Neural cell (in vitro differentiated cells): Measurements from ENCODE around the gene MAD1L1.

Experiments
- CTCF ChIP-seq: fragments of 450-650 bp; IDR thresholded peaks from 2 replicates; pipeline ENCODE4 v1.5.1; 2014; ENCODE audit warnings: antibody characterized with exemption, mild to moderate bottlenecking, moderate library complexity; ENCODE audit not compliant: poor library complexity, severe bottlenecking
- EP300 ChIP-seq: fragments of 450-650 bp; conservative IDR thresholded peaks from 2 replicates; pipeline ENCODE4 v1.6.1; 2014; ENCODE audit warnings: antibody characterized with exemption, mild to moderate bottlenecking, moderate library complexity; ENCODE audit not compliant: poor library complexity, severe bottlenecking
- EZH2 ChIP-seq: fragments of 200-600, 300-800 bp; shearing (Covaris generic), sonication (generic); IDR thresholded peaks from 2 replicates; pipeline ENCODE4 v1.6.1; 2014; ENCODE audit warnings: antibody characterized with exemption, low read length, borderline replicate concordance, mild to moderate bottlenecking; ENCODE audit not compliant: insufficient read depth, poor library complexity, severe bottlenecking
- MXI1 ChIP-seq: fragments of 450-650 bp; conservative IDR thresholded peaks from 2 replicates; pipeline ENCODE4 v1.6.1; 2014; ENCODE audit warnings: antibody characterized with exemption, mild to moderate bottlenecking; ENCODE audit not compliant: poor library complexity, severe bottlenecking
- POLR2AphosphoS5 ChIP-seq: IDR thresholded peaks from 2 replicates; pipeline ENCODE4 v1.6.1; 2012
- REST ChIP-seq: IDR thresholded peaks from 2 replicates; pipeline ENCODE4 v1.6.1; 2012; ENCODE audit warnings: borderline replicate concordance
- SMC3 ChIP-seq: fragments of 450-650 bp; conservative IDR thresholded peaks from 2 replicates; pipeline ENCODE4 v1.6.1; 2014; ENCODE audit warnings: antibody characterized with exemption, mild to moderate bottlenecking, moderate library complexity; ENCODE audit not compliant: poor library complexity
- TAF1 ChIP-seq: IDR thresholded peaks from 2 replicates; pipeline ENCODE4 v1.6.1; 2012; ENCODE audit warnings: low read depth

DNA sequence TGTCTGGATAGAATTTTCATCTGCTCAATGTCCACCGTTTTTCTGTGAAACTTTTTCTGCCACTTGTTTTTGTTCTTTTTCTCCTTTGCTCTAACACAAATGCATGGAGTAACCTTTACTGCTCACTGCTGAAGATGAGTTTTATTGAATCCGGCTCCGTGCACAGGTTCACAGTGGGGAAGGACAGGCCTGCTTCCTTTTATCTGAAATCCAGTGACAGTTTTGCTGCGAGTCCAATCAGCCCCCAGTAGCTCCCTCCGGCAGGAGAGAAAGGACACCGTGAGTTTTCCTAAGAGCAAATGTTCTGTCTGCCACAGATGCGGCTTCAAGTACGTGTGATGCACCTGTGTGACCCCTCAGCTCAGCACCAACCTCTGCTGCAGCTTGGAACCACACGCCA, 246.8 kb downstream of the MAD1L1 start:
- TF ChIP-seq EZH2 (no peak), CTCF (no peak), POLR2AphosphoS5 (no peak), REST (no peak), EP300 (no peak), SMC3 (no peak), TAF1 (no peak), MXI1 (no peak)
